ENCODE results near the gene ALPK1.

Gene ALPK1

GRCh38 chr4:112318239-112319142 lies 21.3 kb downstream of the ALPK1 start (continued):
- TF ChIP-seq, protein P1, sequence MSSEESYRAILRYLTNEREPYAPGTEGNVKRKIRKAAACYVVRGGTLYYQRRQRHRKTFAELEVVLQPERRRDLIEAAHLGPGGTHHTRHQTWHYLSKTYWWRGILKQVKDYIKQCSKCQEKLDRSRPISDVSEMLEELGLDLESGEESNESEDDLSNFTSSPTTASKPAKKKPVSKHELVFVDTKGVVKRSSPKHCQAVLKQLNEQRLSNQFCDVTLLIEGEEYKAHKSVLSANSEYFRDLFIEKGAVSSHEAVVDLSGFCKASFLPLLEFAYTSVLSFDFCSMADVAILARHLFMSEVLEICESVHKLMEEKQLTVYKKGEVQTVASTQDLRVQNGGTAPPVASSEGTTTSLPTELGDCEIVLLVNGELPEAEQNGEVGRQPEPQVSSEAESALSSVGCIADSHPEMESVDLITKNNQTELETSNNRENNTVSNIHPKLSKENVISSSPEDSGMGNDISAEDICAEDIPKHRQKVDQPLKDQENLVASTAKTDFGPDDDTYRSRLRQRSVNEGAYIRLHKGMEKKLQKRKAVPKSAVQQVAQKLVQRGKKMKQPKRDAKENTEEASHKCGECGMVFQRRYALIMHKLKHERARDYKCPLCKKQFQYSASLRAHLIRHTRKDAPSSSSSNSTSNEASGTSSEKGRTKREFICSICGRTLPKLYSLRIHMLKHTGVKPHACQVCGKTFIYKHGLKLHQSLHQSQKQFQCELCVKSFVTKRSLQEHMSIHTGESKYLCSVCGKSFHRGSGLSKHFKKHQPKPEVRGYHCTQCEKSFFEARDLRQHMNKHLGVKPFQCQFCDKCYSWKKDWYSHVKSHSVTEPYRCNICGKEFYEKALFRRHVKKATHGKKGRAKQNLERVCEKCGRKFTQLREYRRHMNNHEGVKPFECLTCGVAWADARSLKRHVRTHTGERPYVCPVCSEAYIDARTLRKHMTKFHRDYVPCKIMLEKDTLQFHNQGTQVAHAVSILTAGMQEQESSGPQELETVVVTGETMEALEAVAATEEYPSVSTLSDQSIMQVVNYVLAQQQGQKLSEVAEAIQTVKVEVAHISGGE (tag by site-specific recombination; conservative IDR thresholded peaks at IDR 0.05; ENCODE audit: low read depth) = no peak

DNA sequence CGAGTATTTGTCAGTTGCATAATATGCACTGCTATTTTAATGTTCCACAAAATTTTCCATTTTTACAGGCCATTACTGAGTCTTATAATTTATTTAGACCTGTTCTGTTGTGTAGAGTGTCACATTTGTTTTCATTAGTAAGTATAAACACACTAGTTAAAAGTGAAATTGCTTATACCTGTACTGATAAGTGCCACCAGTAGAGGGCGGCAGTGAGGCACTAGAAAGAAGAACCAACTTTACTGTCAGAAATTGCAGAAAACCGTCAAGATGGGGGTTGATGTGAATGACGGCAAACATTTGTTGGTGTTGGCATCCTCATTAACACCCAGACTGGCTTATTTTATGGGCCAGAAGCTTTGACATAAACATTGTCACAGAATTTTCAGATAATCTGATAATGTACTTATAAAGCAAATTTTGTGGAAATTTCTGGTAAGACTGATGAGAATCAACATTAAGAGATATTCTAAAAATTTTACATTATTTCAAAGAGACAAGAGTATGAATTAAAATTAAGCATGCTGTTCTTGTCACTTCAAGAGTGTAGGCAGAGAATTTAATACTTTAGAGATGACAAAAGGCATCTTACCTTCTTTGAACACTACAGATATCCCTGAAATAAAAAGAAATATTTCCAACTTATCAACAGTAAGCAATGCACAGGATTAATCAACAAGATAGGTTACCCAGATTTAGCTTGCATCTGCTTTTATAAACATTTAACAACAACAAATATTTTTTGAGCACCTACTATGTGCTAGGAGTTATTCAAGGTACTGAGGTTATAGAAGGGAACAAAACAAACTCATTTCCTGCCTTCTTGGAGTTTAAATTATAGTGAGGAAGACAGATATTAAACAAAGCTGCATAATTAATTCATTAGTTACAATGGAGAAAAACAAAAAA lies 24.9 kb downstream of the ALPK1 start:
- CTCF ChIA-PET = interaction anchor here (0.6 to 1.4 kb wide), 12 partner anchors 10 to 198 kb away, joined by 3 to 4 read pairs (median 3); no protein-coding TSS in a partner anchor
- no peaks in the 10 kb centered on the region for H3K4me1 ChIP-seq (ENCODE audit: control insufficient read depth, insufficient read depth, low read length)
- no peaks in the 10 kb centered on the region for H3K9me3 ChIP-seq (ENCODE audit: control insufficient read depth, insufficient read depth, low read depth, low read length)
- no peak overlapping the region for H3K4me3 ChIP-seq (ENCODE audit: low read depth, low read length)
- H3K36me3 ChIP-seq (ENCODE audit: control insufficient read depth in 2 of 2, insufficient read depth in 1 of 2, low read length in 2 of 2) = no peaks in the 10 kb centered on the region
- POLR2A ChIA-PET = no interaction called here
- no peak overlapping the region for H3K27ac ChIP-seq (ENCODE audit: extremely low read depth, low read depth, low read length)
- TF ChIP-seq WT1 (tag by site-specific recombination; IDR thresholded peaks at IDR 0.05) (no peak), ZNF514 (tag by site-specific recombination; IDR thresholded peaks at IDR 0.05) (no peak), ZNF211 (tag by site-specific recombination; IDR thresholded peaks at IDR 0.05; ENCODE audit: low read depth) (no peak), ZNF354C (tag by site-specific recombination; IDR thresholded peaks at IDR 0.05; ENCODE audit: borderline replicate concordance, low read depth) (no peak), ZNF600 (tag by site-specific recombination; IDR thresholded peaks at IDR 0.05) (no peak), ZNF571 (tag by site-specific recombination; IDR thresholded peaks at IDR 0.05) (no peak), ZNF629 (tag by site-specific recombination; IDR thresholded peaks at IDR 0.05) (no peak), PRDM1 (tag by site-specific recombination; IDR thresholded peaks at IDR 0.05) (0 out of 2 replicates have a peak, but pooled peaks have one; percentile 7), ZNF37A (tag by site-specific recombination; IDR thresholded peaks at IDR 0.05) (no peak), ZNF747 (tag by site-specific recombination; IDR thresholded peaks at IDR 0.05) (no peak), ZNF660 (tag by site-specific recombination; IDR thresholded peaks at IDR 0.05) (0 out of 2 replicates have a peak, but pooled peaks have one; percentile 22), ZSCAN30 (tag by site-specific recombination; IDR thresholded peaks at IDR 0.05) (no peak), SP2 (tag by site-specific recombination; IDR thresholded peaks at IDR 0.05) (no peak), ZNF654 (tag by site-specific recombination; IDR thresholded peaks at IDR 0.05; ENCODE audit: low read depth) (peak; percentile 35; the same call in 1 of the 2 replicates), ZNF132 (tag by site-specific recombination; IDR thresholded peaks at IDR 0.05; ENCODE audit: borderline replicate concordance) (no peak), ZNF324 (tag by site-specific recombination; IDR thresholded peaks at IDR 0.05) (no peak), PRDM6 (tag by site-specific recombination; IDR thresholded peaks at IDR 0.05) (no peak), ZBTB48 (tag by site-specific recombination; IDR thresholded peaks at IDR 0.05) (no peak), ZNF549 (tag by site-specific recombination; IDR thresholded peaks at IDR 0.05) (no peak), ZBTB7A (tag by site-specific recombination; IDR thresholded peaks at IDR 0.05; ENCODE audit: low read depth) (no peak)
- TF ChIP-seq, protein P2, sequence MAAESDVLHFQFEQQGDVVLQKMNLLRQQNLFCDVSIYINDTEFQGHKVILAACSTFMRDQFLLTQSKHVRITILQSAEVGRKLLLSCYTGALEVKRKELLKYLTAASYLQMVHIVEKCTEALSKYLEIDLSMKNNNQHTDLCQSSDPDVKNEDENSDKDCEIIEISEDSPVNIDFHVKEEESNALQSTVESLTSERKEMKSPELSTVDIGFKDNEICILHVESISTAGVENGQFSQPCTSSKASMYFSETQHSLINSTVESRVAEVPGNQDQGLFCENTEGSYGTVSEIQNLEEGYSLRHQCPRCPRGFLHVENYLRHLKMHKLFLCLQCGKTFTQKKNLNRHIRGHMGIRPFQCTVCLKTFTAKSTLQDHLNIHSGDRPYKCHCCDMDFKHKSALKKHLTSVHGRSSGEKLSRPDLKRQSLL (tag by site-specific recombination; IDR thresholded peaks at IDR 0.05) = no peak
- TF ChIP-seq, protein P3, sequence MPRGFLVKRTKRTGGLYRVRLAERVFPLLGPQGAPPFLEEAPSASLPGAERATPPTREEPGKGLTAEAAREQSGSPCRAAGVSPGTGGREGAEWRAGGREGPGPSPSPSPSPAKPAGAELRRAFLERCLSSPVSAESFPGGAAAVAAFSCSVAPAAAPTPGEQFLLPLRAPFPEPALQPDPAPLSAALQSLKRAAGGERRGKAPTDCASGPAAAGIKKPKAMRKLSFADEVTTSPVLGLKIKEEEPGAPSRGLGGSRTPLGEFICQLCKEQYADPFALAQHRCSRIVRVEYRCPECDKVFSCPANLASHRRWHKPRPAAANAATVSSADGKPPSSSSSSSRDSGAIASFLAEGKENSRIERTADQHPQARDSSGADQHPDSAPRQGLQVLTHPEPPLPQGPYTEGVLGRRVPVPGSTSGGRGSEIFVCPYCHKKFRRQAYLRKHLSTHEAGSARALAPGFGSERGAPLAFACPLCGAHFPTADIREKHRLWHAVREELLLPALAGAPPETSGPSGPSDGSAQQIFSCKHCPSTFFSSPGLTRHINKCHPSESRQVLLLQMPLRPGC (tag by site-specific recombination; IDR thresholded peaks at IDR 0.05) = no peak
- TF ChIP-seq, protein P4, sequence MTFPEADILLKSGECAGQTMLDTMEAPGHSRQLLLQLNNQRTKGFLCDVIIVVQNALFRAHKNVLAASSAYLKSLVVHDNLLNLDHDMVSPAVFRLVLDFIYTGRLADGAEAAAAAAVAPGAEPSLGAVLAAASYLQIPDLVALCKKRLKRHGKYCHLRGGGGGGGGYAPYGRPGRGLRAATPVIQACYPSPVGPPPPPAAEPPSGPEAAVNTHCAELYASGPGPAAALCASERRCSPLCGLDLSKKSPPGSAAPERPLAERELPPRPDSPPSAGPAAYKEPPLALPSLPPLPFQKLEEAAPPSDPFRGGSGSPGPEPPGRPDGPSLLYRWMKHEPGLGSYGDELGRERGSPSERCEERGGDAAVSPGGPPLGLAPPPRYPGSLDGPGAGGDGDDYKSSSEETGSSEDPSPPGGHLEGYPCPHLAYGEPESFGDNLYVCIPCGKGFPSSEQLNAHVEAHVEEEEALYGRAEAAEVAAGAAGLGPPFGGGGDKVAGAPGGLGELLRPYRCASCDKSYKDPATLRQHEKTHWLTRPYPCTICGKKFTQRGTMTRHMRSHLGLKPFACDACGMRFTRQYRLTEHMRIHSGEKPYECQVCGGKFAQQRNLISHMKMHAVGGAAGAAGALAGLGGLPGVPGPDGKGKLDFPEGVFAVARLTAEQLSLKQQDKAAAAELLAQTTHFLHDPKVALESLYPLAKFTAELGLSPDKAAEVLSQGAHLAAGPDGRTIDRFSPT (tag by site-specific recombination; IDR thresholded peaks at IDR 0.05) = no peak
